Stimulated activated naive CD8-positive, alpha-beta T cell treated with anti-CD3 and anti-CD28 coated beads, Interleukin-15, Interleukin-2, amounts not matched to agents 100 ng/mL and 50 ng/mL, for 24 hours (primary cell): ENCODE measurements around the gene TRMT2A.

Experiments
- H3K27ac Mint-ChIP-seq: one replicate; pipeline ENCODE4 v1.8.0; 2021; ENCODE audit warnings: mild to moderate bottlenecking, mixed read lengths
- H3K27me3 Mint-ChIP-seq: one replicate; pipeline ENCODE4 v1.8.0; 2021; ENCODE audit warnings: mixed read lengths
- H3K36me3 Mint-ChIP-seq: one replicate; pipeline ENCODE4 v1.8.0; 2021; ENCODE audit warnings: low read depth, mixed read lengths
- H3K4me1 Mint-ChIP-seq: one replicate; pipeline ENCODE4 v1.8.0; 2021; ENCODE audit warnings: low read depth, mixed read lengths
- H3K4me3 Mint-ChIP-seq: one replicate; pipeline ENCODE4 v1.8.0; 2021; ENCODE audit warnings: mild to moderate bottlenecking, mixed read lengths
- H3K9me3 Mint-ChIP-seq: one replicate; pipeline ENCODE4 v1.8.0; 2021; ENCODE audit warnings: mixed read lengths

The TRMT2A gene

DNA sequence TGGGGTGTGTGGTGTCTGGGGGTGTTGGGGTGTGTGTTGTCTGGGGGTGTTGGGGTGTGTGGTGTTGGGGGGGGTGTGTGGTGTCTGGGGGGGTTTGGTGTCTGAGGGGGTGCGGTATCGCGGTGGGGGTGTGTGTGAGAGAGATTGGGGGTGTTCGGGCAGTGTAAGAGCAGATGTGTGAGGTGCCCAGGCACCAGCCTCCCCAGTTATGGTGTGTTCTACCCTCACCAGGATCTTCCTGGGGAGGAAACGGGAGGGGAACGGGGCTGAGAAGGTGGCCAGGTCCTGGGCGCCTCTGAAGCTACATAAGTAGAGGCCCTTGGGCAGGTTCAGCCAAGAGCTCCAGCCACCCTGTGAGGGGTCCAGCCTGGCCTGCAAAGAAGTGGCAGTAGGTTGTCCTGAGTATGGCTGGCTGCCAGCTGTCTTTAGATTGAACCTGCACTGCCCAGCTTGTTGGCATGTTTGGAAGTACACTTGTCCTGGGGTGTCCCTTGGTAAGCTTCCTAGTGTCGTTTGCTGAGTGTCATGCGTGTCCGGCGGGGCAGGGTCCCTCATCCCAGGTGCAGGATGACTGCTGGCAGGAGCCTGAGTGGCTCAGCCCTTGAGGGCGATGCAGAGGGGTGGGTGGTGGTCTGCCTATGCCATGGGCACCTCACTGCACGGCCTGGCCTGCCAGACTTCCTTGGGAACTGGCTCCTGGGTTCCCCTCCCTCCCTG lies 6.5 kb upstream of the TRMT2A start:
- Mint-ChIP-seq H3K4me1 (peaks cover 42% of the 10 kb centered on the region), H3K4me3 (no peak overlapping the region), H3K9me3 (no peaks in the 10 kb centered on the region), H3K36me3 (peaks cover 61% of the 10 kb centered on the region), H3K27me3 (no peaks in the 10 kb centered on the region), H3K27ac (peak overlapping the region; percentile 61)

DNA sequence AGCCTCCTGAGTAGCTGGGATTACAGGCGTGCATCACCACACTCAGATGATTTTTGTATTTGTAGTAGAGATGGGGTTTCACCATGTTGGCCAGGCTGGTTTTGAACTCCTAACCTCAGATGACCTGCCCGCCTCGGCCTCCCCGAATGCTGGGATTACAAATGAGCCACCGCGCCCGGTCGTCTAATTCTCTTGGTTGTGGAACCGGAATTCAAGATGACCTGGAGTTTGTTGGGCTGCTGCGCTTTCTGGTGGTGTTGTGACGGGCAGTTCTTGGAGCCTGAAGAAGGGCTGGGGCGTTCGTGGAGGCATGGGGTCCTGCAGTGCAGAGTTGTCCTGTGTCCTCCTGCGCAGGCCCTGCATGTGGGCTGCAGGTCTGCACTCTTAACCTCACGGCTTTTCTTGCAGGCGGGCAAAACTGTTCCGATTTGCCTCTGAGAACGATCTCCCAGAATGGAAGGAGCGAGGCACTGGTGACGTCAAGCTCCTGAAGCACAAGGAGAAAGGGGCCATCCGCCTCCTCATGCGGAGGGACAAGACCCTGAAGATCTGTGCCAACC lies 4.9 kb upstream of the TRMT2A start:
- Mint-ChIP-seq H3K27ac (peak overlapping the region; percentile 52), H3K9me3 (no peaks in the 10 kb centered on the region), H3K36me3 (peaks cover 55% of the 10 kb centered on the region), H3K27me3 (no peaks in the 10 kb centered on the region), H3K4me1 (peaks cover 31% of the 10 kb centered on the region), H3K4me3 (peak overlapping the region; percentile 43)

DNA sequence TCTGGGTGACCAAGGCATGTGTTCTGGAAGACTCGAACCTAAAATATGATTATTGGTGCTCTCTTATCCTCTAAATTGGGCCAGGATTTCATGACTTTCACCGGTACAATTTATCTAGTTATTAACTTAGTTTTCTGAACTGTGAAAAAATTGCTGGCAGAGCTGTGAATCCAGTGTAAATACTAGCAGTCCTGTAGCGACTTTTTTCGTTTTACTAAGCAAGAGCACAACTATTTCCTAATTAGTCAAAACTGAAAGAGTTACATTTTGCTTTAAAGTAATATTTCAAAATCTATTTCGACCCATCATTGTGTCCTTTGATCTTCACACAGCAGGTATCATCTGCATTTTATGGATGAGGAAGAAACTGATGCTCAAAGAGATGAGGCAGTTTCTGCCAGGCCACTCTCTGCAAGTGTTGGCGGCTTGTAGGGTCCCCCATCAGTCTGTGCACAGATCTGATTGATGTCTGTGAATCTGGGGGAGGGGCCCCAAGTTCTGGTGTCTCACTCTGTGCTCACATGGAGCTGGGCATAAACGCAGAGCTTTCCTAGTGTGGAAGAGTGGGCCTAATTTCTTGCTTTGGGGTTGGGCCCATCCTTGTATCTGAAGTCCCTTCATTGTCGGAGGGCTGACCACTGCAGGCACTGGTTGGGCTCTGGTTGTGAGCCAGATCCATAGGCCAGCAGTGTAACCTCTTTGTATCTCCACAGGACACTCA lies 1.4 kb upstream of the TRMT2A start:
- no peaks in the 10 kb centered on the region for H3K9me3 Mint-ChIP-seq
- H3K27ac Mint-ChIP-seq = peak overlapping the region; percentile 95
- peak overlapping the region; percentile 96 for H3K4me3 Mint-ChIP-seq
- peaks cover 50% of the 10 kb centered on the region for H3K4me1 Mint-ChIP-seq
- peaks cover 57% of the 10 kb centered on the region for H3K36me3 Mint-ChIP-seq
- no peaks in the 10 kb centered on the region for H3K27me3 Mint-ChIP-seq

DNA sequence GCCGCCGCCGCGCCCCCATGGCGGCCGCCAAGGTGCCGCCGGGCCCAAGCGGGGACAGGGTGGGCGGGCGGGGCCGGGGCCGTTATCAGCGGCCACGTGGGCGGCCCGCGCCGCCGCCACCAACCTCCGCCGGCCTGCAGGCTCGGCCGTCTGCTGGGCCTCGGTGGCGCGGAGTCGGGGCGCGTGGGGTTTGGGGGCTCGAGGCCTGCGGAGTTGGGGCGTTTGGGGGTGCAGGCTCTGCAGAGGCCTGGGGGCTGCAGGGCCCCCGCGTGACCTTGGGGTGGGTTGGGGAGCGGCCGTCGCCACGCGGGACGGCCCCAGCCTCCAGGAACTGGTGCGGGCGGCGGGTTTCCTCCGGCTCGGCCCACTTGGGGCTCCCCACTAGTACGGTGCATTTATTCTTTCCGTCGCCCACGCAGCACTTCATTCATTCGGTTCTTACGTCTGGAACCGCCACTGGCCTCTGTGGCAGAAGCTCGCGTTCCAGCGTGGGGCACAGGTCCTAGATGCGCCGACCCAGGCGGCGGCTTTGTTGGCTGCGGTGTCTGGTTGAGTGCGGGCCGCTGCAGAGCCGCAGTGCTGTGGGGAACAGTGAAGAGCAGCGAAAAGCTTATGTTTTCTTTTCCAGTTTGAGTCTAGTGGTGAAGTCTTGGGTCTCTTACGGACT lies 740 bp upstream of the TRMT2A start:
- Mint-ChIP-seq H3K36me3 (peaks cover 57% of the 10 kb centered on the region), H3K4me3 (peak overlapping the region; percentile 96), H3K4me1 (peaks cover 52% of the 10 kb centered on the region), H3K27me3 (no peaks in the 10 kb centered on the region), H3K27ac (peak overlapping the region; percentile 95), H3K9me3 (no peaks in the 10 kb centered on the region)

DNA sequence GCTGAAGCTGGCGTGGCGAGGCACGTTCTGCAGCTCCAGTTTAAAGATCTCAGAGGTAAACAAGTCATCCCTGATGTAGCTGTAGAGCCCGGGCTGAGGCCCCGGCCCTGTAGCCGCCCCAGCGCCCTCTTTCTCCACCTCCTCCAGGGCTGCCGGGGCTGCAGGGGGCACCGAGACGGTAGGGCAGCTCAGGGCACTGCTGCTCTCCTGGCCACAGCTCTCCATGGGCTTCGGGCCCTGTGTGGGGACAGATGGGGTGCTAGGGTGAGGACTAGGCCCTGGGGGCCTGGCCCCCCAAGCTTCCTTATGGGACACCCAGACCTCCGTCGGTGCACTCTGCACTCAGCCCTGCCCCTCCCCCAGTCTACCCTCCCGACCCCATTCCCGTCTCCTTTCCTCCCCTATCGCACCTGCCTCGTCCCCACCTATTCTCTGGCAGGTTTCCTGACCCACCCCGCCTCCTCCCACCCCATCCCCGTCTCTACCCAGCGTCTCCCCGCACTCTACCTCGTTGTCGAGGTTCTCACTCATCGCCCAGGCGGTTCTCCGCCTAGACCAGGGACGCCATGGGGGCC lies 563 bp downstream of the TRMT2A start:
- H3K9me3 Mint-ChIP-seq = no peaks in the 10 kb centered on the region
- peak overlapping the region; percentile 88 for H3K4me3 Mint-ChIP-seq
- peak overlapping the region; percentile 86 for H3K27ac Mint-ChIP-seq
- H3K36me3 Mint-ChIP-seq = peaks cover 47% of the 10 kb centered on the region
- no peaks in the 10 kb centered on the region for H3K27me3 Mint-ChIP-seq
- peaks cover 56% of the 10 kb centered on the region for H3K4me1 Mint-ChIP-seq

DNA sequence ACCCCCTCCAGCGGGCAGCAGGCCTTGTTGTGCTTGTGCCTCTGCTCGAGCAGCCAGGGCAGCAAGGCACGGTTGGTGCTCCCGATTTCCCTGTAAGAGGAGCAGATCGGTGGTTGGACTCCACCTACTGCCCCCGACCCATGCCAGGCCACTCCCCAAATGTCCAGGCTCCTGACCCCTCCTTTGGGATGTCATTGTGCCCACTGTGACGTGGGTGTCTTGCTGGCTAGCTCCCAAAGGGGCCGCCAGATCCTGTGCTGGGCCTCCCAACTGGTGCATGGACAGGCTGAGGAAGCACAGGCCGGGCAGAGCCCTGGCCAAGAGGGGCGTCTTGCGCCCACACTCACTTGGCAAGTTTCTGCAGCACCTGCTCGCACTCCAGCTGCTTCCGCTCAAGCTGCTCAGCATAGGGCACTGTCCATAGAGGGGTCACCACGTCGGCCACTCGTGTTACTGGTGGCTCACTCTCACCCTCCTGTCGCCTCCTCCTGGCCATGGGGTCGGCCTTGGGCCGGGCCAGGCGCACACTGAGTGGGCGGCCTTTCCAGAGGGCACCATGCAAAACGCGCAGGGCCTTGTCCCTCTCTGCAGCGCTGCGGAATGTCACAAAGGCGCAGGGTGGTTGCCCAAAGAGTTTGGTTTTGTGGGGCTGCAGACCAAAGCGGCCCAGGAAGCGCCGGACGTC lies 1.2 kb downstream of the TRMT2A start, which contains the start of gene RANBP1:
Gene RANBP1 (plus strand): TSS at position 414 of the 685 bp plus-strand sequence. CDS start 81 bp downstream, at position 495.
- Mint-ChIP-seq H3K36me3 (peaks cover 50% of the 10 kb centered on the region), H3K27me3 (no peaks in the 10 kb centered on the region), H3K27ac (peak within 1 kb of the TSS; percentile 86), H3K4me3 (peak within 1 kb of the TSS; percentile 88), H3K4me1 (peaks cover 60% of the 10 kb centered on the region), H3K9me3 (no peaks in the 10 kb centered on the region)

DNA sequence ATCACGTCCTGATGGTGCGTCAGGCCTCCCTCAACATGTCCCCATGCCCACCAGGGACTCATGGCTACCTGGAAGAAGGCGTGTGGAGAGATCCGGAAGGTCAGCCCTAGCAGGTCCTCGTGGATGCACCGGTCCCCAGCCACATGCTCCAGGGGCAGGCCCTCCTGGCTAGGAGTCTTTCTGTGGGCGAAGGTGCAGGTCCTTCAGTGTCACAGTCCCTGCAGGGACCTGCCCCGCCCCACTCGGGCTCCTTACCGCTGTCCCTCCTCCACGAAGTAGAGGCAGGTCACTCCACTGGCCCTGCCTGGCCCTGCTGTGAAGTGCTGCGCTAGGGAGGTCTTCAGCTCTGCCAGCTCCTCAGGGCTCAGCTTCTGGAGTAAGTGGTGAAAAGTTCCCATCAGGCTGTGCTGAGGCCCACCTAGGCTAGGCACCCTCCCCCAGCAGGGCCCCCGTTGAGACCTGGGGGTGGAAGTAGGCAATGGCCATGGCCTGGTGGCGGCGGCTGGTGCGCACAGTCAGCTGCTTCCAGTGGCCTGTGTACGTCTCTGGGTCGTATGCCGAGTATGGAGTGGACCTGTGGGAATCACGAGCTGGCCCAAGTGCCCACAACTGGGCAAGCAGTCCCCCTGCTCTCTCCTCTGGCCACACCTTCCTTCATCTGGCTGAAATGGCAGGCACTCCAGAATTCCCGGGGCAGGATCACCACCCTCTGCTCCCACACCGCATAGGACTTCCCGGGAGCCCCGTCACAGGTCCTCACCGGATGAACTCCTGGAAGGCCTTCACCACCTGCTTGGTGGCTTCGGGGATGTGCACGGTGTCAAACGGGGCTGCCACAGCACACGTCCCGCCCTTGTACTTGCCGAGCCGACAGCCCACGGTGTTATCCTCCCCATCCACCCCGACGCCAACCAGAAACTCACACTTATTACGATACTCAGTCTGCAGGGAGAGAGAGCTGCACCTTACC lies 2.2 kb downstream of the TRMT2A start:
- H3K4me3 Mint-ChIP-seq = peak overlapping the region; percentile 88
- H3K36me3 Mint-ChIP-seq = peaks cover 51% of the 10 kb centered on the region
- H3K4me1 Mint-ChIP-seq = peaks cover 56% of the 10 kb centered on the region
- H3K27ac Mint-ChIP-seq = peak overlapping the region; percentile 85
- H3K27me3 Mint-ChIP-seq = no peaks in the 10 kb centered on the region
- no peaks in the 10 kb centered on the region for H3K9me3 Mint-ChIP-seq

DNA sequence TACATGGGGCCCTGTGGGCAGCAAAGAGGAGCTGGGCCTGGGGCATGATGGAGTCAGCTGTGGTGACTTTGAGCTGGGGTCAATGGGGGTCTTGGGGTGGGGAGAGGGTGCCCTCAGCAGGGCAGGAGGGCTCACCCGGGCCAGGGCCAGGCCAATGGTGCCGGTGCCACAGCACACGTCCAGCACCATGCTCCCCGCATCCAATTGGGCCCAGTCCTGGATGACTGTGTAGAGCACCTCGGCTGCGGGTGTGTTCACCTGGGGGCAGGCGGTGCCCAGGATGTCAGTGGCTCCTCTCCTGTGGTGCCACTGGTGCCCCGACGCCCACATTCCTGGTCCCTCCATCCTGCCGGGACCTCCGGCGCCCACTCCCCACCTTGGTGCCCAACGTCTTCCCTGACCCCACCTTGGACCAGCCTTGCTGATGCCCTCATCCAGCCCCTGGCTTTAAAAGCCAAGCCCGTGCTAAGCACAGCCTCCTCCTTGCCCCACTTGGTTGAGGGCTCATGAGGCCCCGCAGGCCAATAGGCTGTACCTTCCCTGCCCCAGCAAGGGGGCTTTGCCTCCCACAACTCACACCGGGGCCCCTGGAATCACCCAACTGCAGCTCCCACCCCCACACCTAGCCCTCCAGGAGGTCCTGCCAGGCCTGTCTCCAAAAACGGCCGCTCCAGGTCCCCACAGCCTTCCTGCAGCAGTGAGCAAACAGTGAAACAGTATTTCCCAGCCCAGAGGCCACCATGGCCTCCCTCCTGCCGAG lies 3.3 kb downstream of the TRMT2A start:
- Mint-ChIP-seq H3K36me3 (peaks cover 43% of the 10 kb centered on the region), H3K9me3 (no peaks in the 10 kb centered on the region), H3K4me3 (no peak overlapping the region), H3K27ac (peak overlapping the region; percentile 75), H3K4me1 (peaks cover 47% of the 10 kb centered on the region), H3K27me3 (no peaks in the 10 kb centered on the region)

DNA sequence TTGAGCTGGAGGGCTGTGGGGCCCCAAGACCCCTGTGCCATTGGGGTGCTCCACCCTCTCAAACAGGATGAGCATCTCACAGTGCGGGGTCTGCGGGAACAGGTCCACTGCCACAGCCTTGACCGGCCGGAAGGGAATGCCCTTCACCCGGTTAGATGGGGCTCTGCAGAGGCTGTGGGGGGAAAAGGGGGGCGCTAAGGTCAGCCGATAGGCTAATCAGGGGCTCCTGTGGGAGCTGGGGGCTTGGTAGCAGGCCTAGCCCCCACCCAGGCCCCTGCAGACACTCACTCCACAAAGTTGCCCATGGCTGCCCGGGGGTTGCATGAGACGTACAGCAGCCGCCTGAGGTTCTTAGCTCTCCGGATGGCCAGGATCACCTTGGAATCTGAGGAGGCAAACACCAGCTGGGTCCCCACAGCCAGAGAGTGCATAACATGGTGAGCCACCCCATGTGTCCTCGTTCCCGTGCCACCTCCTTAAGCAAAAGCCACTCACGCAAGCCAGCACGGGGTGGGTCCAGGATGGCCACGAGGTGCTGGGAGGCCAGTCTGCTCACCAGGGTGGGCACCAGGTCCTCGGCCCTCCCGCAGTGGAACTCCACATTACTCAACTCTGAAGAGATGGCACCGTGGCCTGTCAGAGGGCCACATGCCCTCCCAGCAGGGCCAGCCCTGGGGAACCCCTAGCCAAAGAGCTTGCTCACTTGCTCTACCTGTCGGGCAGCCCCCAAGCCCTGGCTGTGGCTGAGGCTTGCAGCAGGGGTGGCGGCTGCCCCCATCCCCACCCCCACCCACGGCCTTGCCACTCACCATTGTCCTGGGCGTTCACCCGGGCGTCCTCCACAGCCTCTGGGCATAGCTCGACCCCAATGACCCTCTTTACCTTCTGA lies 4.2 kb downstream of the TRMT2A start:
- peak overlapping the region; percentile 89 for H3K27ac Mint-ChIP-seq
- H3K27me3 Mint-ChIP-seq = no peaks in the 10 kb centered on the region
- H3K4me1 Mint-ChIP-seq = peaks cover 44% of the 10 kb centered on the region
- no peaks in the 10 kb centered on the region for H3K9me3 Mint-ChIP-seq
- peaks cover 39% of the 10 kb centered on the region for H3K36me3 Mint-ChIP-seq
- no peak overlapping the region for H3K4me3 Mint-ChIP-seq

DNA sequence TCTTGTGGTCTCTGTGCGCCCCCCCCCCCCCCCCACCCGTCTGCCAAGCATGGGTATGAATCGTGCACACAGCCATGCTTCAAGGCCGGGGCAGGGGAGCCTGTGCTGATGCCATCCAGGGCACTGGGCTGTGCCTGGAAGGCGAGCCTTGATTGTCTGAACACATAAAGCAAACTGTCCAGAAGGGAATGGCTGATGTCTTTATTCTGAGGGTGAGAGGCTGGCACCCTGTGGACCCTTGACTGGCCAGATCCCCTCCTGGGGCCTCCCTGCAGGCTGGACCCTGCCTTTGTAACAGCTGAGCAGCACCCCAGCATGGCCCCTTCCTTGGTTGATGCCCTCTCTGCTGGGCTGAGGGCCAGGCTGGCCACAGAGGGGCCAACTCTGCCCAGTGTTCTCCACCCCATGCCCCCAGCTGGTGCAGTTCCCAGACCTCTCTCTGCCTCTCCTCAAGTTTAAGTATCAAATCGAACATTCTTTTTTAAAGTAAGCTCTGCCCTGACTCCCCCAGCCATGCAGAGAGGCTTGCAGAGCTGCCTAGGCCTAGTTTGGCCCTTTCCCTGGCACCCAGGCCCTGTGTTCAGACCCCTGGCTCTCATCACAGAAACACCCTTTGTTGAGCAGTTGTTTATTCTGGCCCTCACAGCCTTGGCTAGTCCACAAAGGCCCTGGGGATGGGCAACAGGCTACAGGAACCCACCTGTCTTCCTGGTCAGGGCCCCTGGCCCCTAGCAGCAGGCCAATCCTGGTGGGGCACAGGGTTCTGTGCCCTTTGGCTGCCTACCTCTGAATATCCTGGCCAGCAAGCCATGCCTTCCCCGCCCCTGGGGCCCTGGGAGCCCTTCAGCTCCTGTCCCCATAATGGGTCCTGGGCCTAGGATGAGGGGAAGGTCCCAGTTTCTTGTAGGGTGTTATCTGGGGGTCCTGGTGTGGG lies 5.1 kb downstream of the TRMT2A start:
- Mint-ChIP-seq H3K4me1 (peaks cover 44% of the 10 kb centered on the region), H3K36me3 (peaks cover 41% of the 10 kb centered on the region), H3K4me3 (peak overlapping the region; percentile 63), H3K27me3 (no peaks in the 10 kb centered on the region), H3K27ac (peak overlapping the region; percentile 89), H3K9me3 (no peaks in the 10 kb centered on the region)

DNA sequence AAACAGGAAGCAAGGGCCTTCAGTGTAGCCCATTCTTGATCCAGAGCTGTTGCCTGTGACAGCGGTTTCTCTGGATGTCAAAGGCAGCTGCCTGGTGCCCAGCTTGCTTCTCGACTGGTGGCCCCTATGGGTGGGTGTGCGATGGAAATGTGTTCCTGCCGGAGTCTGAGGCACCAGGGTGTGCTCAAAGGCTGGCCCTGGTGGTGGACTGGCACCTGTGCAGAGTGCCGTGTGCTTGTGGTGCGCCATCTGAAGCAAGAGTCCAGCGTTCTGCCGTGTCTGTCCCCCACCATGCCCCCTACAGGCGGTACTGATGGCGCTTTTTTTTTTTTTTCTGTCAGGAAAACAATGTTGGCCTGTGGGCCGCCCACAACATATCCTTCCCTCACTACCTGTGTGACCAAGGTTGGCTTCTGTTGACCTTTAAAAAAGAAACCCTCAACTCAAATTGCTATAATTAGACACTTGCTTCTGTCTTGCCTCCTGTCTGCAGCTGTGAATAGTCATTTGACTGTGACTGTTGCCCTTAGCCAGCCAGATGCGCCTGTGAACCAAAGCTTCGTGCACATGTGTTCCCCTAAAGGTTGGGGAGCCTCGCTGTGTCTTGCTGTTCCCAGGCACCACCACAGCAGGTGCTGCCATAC lies 5.9 kb downstream of the TRMT2A start:
- Mint-ChIP-seq H3K27me3 (no peaks in the 10 kb centered on the region), H3K9me3 (no peaks in the 10 kb centered on the region), H3K4me3 (peak overlapping the region; percentile 26), H3K36me3 (peaks cover 41% of the 10 kb centered on the region), H3K4me1 (peaks cover 44% of the 10 kb centered on the region), H3K27ac (peak overlapping the region; percentile 89)
